ENCODE results near the gene ADORA3.
"Not testable (repeated sequence)": the region's sequence is repeated elsewhere in the genome, so short reads cannot be mapped to it uniquely, and the experiment has no call there.

Gene ADORA3

GRCh38 chr1:111503585-111504060, at the start of gene ADORA3, which contains the start of gene TMIGD3:
Gene ADORA3 (minus strand): TSS chr1:111503633. CDS start chr1:111503354, 279 bp downstream.
Gene TMIGD3 (minus strand): TSS chr1:111503633. CDS start chr1:111503354, 279 bp downstream.
- Mint-ChIP-seq H3K9me3 (no peaks in the 10 kb centered on the region), H3K36me3 (no peaks in the 10 kb centered on the region), H3K4me3 (no peak within 1 kb of the TSS), H3K27me3 (peaks cover 8% of the 10 kb centered on the region), H3K27ac (peak within 1 kb of the TSS; percentile 29), H3K4me1 (peaks cover 62% of the 10 kb centered on the region)
- CTCF ChIA-PET: interaction anchor here (0.8 to 1.1 kb wide), 3 partner anchors 21 to 239 kb away, joined by 3 to 4 read pairs (median 3); no protein-coding TSS in a partner anchor
- peak; percentile 34 for DNase-seq

GRCh38 chr1:111553196-111553595, 49.8 kb upstream of the ADORA3 start:
- Mint-ChIP-seq H3K9me3 (no peaks in the 10 kb centered on the region), H3K4me1 (no peaks in the 10 kb centered on the region), H3K27ac (no peak overlapping the region), H3K27me3 (peaks cover 8% of the 10 kb centered on the region), H3K36me3 (no peaks in the 10 kb centered on the region), H3K4me3 (no peak overlapping the region)
- CTCF ChIA-PET: no interaction called here
- DNase-seq: no peak

GRCh38 chr1:111552587-111552986, 49.2 kb upstream of the ADORA3 start:
- no peak overlapping the region for H3K27ac Mint-ChIP-seq
- no peaks in the 10 kb centered on the region for H3K36me3 Mint-ChIP-seq
- H3K4me3 Mint-ChIP-seq: no peak overlapping the region
- CTCF ChIA-PET: no interaction called here
- no peak for DNase-seq
- peaks cover 14% of the 10 kb centered on the region for H3K27me3 Mint-ChIP-seq
- H3K9me3 Mint-ChIP-seq: no peaks in the 10 kb centered on the region
- no peaks in the 10 kb centered on the region for H3K4me1 Mint-ChIP-seq

- Mint-ChIP-seq H3K9me3 (no peaks in the 10 kb centered on the region), H3K36me3 (no peaks in the 10 kb centered on the region), H3K4me3 (no peak overlapping the region), H3K4me1 (no peaks in the 10 kb centered on the region), H3K27me3 (peaks cover 14% of the 10 kb centered on the region), H3K27ac (no peak overlapping the region)
- CTCF ChIA-PET: interaction anchor here (0.6 to 0.8 kb wide), 2 partner anchors 35 to 44 kb away, joined by 3 to 4 read pairs; no protein-coding TSS in a partner anchor
- no peak for DNase-seq
Observed at GRCh38 chr1:111551623-111552411, 48.4 kb upstream of the ADORA3 start.

GRCh38 chr1:111547786-111548185, 44.4 kb upstream of the ADORA3 start:
- H3K36me3 Mint-ChIP-seq, CTCF ChIA-PET, H3K4me3 Mint-ChIP-seq, H3K4me1 Mint-ChIP-seq, H3K9me3 Mint-ChIP-seq, DNase-seq: not testable (repeated sequence)
- Mint-ChIP-seq H3K27ac (peak overlapping the region; percentile 56), H3K27me3 (peaks cover 18% of the 10 kb centered on the region)

- Mint-ChIP-seq H3K9me3 (no peaks in the 10 kb centered on the region), H3K36me3 (no peaks in the 10 kb centered on the region), H3K27ac (no peak overlapping the region), H3K4me1 (peaks cover 8% of the 10 kb centered on the region), H3K4me3 (no peak overlapping the region), H3K27me3 (peaks cover 29% of the 10 kb centered on the region)
- CTCF ChIA-PET: no interaction called here
- no peak for DNase-seq
Observed at GRCh38 chr1:111542187-111542586, 38.8 kb upstream of the ADORA3 start.

- CTCF ChIA-PET: no interaction called here
- no peak for DNase-seq
Observed at GRCh38 chr1:111541721-111542120, 38.3 kb upstream of the ADORA3 start.

GRCh38 chr1:111540928-111541327, 37.5 kb upstream of the ADORA3 start:
- no peak for DNase-seq
- CTCF ChIA-PET: no interaction called here
- Mint-ChIP-seq H3K4me1 (peaks cover 8% of the 10 kb centered on the region), H3K27me3 (peaks cover 28% of the 10 kb centered on the region), H3K4me3 (no peak overlapping the region), H3K9me3 (no peaks in the 10 kb centered on the region), H3K27ac (no peak overlapping the region), H3K36me3 (no peaks in the 10 kb centered on the region)

More at GRCh38 chr1:111541721-111542120, 38.3 kb upstream of the ADORA3 start:
- no peaks in the 10 kb centered on the region for H3K9me3 Mint-ChIP-seq
- no peak overlapping the region for H3K27ac Mint-ChIP-seq
- no peak overlapping the region for H3K4me3 Mint-ChIP-seq
- no peaks in the 10 kb centered on the region for H3K36me3 Mint-ChIP-seq
- H3K27me3 Mint-ChIP-seq: peaks cover 32% of the 10 kb centered on the region
- H3K4me1 Mint-ChIP-seq: peaks cover 8% of the 10 kb centered on the region

- no peak for DNase-seq
- Mint-ChIP-seq H3K4me3 (no peak overlapping the region), H3K27ac (no peak overlapping the region), H3K27me3 (peaks cover 32% of the 10 kb centered on the region), H3K4me1 (peaks cover 8% of the 10 kb centered on the region), H3K9me3 (no peaks in the 10 kb centered on the region), H3K36me3 (no peaks in the 10 kb centered on the region)
- CTCF ChIA-PET: interaction anchor here (1.4 kb wide), 1 partner anchor 21 kb away, joined by 3 read pairs; no protein-coding TSS in a partner anchor
Observed at GRCh38 chr1:111538343-111539025, 35.1 kb upstream of the ADORA3 start.

GRCh38 chr1:111535256-111536191, 32.1 kb upstream of the ADORA3 start:
- CTCF ChIA-PET: interaction anchor here (1.5 kb wide), 1 partner anchor 134 kb away, joined by 3 read pairs; no protein-coding TSS in a partner anchor
- no peaks in the 10 kb centered on the region for H3K36me3 Mint-ChIP-seq
- DNase-seq: no peak
- H3K4me1 Mint-ChIP-seq: peaks cover 6% of the 10 kb centered on the region
- no peak overlapping the region for H3K4me3 Mint-ChIP-seq
- H3K9me3 Mint-ChIP-seq: peaks cover 1% of the 10 kb centered on the region
- no peak overlapping the region for H3K27ac Mint-ChIP-seq
- H3K27me3 Mint-ChIP-seq: peaks cover 26% of the 10 kb centered on the region

GRCh38 chr1:111520053-111520452, 16.6 kb upstream of the ADORA3 start:
- Mint-ChIP-seq H3K4me1 (peaks cover 32% of the 10 kb centered on the region), H3K27ac (no peak overlapping the region), H3K9me3 (peaks cover 2% of the 10 kb centered on the region), H3K36me3 (peaks cover 2% of the 10 kb centered on the region), H3K4me3 (no peak overlapping the region), H3K27me3 (peaks cover 31% of the 10 kb centered on the region)
- DNase-seq: no peak
- CTCF ChIA-PET: interaction anchor here (0.7 kb wide), 1 partner anchor 27 kb away, joined by 3 read pairs; no protein-coding TSS in a partner anchor

- H3K36me3 Mint-ChIP-seq: no peaks in the 10 kb centered on the region
- no peak overlapping the region for H3K4me3 Mint-ChIP-seq
- peak overlapping the region; percentile 73 for H3K27ac Mint-ChIP-seq
- peaks cover 29% of the 10 kb centered on the region for H3K27me3 Mint-ChIP-seq
- no peaks in the 10 kb centered on the region for H3K9me3 Mint-ChIP-seq
- CTCF ChIA-PET: interaction anchor here (1.1 to 3.1 kb wide), 14 partner anchors 10 to 239 kb away, joined by 3 to 38 read pairs (median 5); partner anchors contain the start of gene DDX20
- DNase-seq: peak; percentile 49
- H3K4me1 Mint-ChIP-seq: peaks cover 35% of the 10 kb centered on the region
Observed at GRCh38 chr1:111517469-111518225, 14.2 kb upstream of the ADORA3 start.

- Mint-ChIP-seq H3K27me3 (peaks cover 27% of the 10 kb centered on the region), H3K36me3 (no peaks in the 10 kb centered on the region), H3K4me3 (no peak overlapping the region), H3K4me1 (peaks cover 35% of the 10 kb centered on the region), H3K27ac (peak overlapping the region; percentile 17), H3K9me3 (no peaks in the 10 kb centered on the region)
- peak; percentile 42 for DNase-seq
- CTCF ChIA-PET: interaction anchor here (0.6 to 3.1 kb wide), 13 partner anchors 8 to 241 kb away, joined by 3 to 38 read pairs (median 4); partner anchors contain the start of gene DDX20
Observed at GRCh38 chr1:111516005-111516535, 12.6 kb upstream of the ADORA3 start.
